WTC11 (cell line): ENCODE measurements around the gene TTLL11. TPM values are rescaled to one million over a fixed set of nuclear protein-coding genes. Genes with fewer than 3 reads are reported as not detected.

Experiments
- ATAC-seq: fragments of 200-7000 bp; cut with Tn5 transposase; 2 replicates; pipeline ENCODE4 v1.10.0; 2021; ENCODE audit warnings: mild to moderate bottlenecking, moderate library complexity
- CTCF ChIA-PET: fragments of 300-600 bp; sonication (Branson Sonifier 250); formaldehyde crosslinking; loops from one replicate; lab custom pipeline; 2021; ENCODE audit warnings: antibody characterized with exemption; lab: Charles Lee
- POLR2A ChIA-PET: fragments of 350-600 bp; sonication (Branson Sonifier 250); formaldehyde crosslinking; loops from one replicate; lab custom pipeline; 2021; ENCODE audit warnings: antibody characterized with exemption; lab: Charles Lee
- DNase-seq: peaks from one replicate; pipeline ENCODE4 v3.0.0; 2021; ENCODE audit warnings: low spot score
- H3K27ac Mint-ChIP-seq: 2 replicates; pipeline ENCODE4 v1.8.0; 2021; ENCODE audit warnings: mixed read lengths
- H3K27me3 Mint-ChIP-seq: 2 replicates; pipeline ENCODE4 v1.8.0; 2021; ENCODE audit warnings: low read depth, mild to moderate bottlenecking, moderate library complexity, mixed read lengths
- H3K36me3 Mint-ChIP-seq: 2 replicates; pipeline ENCODE4 v1.8.0; 2021; ENCODE audit warnings: mixed read lengths
- H3K4me1 Mint-ChIP-seq: 2 replicates; pipeline ENCODE4 v1.8.0; 2022; ENCODE audit warnings: mixed read lengths
- H3K4me3 Mint-ChIP-seq: 2 replicates; pipeline ENCODE4 v1.8.0; 2021; ENCODE audit warnings: mild to moderate bottlenecking, moderate library complexity, mixed read lengths
- H3K9me3 Mint-ChIP-seq: 2 replicates; pipeline ENCODE4 v1.8.0; 2021; ENCODE audit warnings: mixed read lengths
- ARID4B ChIP-seq: sonication (generic); formaldehyde crosslinking; IDR thresholded peaks from 2 replicates; pipeline ENCODE4 v1.8.0; 2023; ENCODE audit warnings: missing genetic modification reagents, mild to moderate bottlenecking, borderline replicate concordance
- ATF1 ChIP-seq: sonication (generic); formaldehyde crosslinking; IDR thresholded peaks from 2 replicates; pipeline ENCODE4 v1.8.1; 2023; ENCODE audit warnings: mild to moderate bottlenecking, moderate library complexity, missing genetic modification reagents
- CTCF ChIP-seq: fragments of 200-600 bp; IDR thresholded peaks from 2 replicates; pipeline ENCODE4 v1.8.0; 2022; ENCODE audit warnings: antibody characterized with exemption
- E2F1 ChIP-seq: sonication (generic); formaldehyde crosslinking; IDR thresholded peaks from 2 replicates; pipeline ENCODE4 v1.8.0; 2022; ENCODE audit warnings: mild to moderate bottlenecking, missing genetic modification reagents
- ETV6 ChIP-seq: sonication (generic); formaldehyde crosslinking; IDR thresholded peaks from 2 replicates; pipeline ENCODE4 v1.8.1; 2022; ENCODE audit warnings: mild to moderate bottlenecking, missing genetic modification reagents
- IRF1 ChIP-seq: sonication (generic); formaldehyde crosslinking; IDR thresholded peaks from 2 replicates; pipeline ENCODE4 v1.8.0; 2023; ENCODE audit warnings: missing genetic modification reagents
- PRRX2 ChIP-seq: fragments of 250-450 bp; sonication (Bioruptor Pico); IDR thresholded peaks from 2 replicates; pipeline ENCODE4 v1.8.0; 2021; ENCODE audit warnings: mild to moderate bottlenecking
- SMAD3 ChIP-seq: sonication (generic); formaldehyde crosslinking; IDR thresholded peaks from 2 replicates; pipeline ENCODE4 v1.8.0; 2022; ENCODE audit warnings: missing genetic modification reagents, mild to moderate bottlenecking, borderline replicate concordance
- TP53 ChIP-seq: sonication (generic); formaldehyde crosslinking; IDR thresholded peaks from 2 replicates; pipeline ENCODE4 v1.8.1; 2023; ENCODE audit warnings: mild to moderate bottlenecking, missing genetic modification reagents
- ZNF232 ChIP-seq: sonication (generic); formaldehyde crosslinking; IDR thresholded peaks from 2 replicates; pipeline ENCODE4 v1.8.0; 2022; ENCODE audit warnings: mild to moderate bottlenecking, missing genetic modification reagents
- total RNA-seq: library from RNA; stranded (reverse); gene quantifications from 3 replicates; pipeline ENCODE4 v1.2.3, GENCODE V29; 2021

The TTLL11 gene
- total RNA-seq, 1 experiment from 2014 or later, result 1.1 TPM

- no peak overlapping the region for H3K4me3 Mint-ChIP-seq
- peak; percentile 97 for ATAC-seq
Measured at GRCh38 chr9:121929893-121930875, 162.9 kb downstream of the TTLL11 start.

GRCh38 chr9:121927636-121928035 is 165.5 kb downstream of the TTLL11 start:
- CTCF ChIA-PET, result no interaction called here

More at GRCh38 chr9:121929893-121930875, 162.9 kb downstream of the TTLL11 start:
- H3K27me3 Mint-ChIP-seq, result no peaks in the 10 kb centered on the region; the same call in 1 of the 2 replicates
- TF ChIP-seq ETV6 (CRISPR knock-in tag) (no peak), CTCF (peak; percentile 32)
- ChIA-PET POLR2A (interaction anchor here (0.8 kb wide), 1 partner anchor 8 kb away, joined by 3 read pairs; no protein-coding TSS in a partner anchor), CTCF (interaction anchor here (0.5 to 2.2 kb wide), 98 partner anchors 8 to 427 kb away, joined by 3 to 44 read pairs (median 5); no protein-coding TSS in a partner anchor)
- peaks cover 5% of the 10 kb centered on the region for H3K4me1 Mint-ChIP-seq
- H3K27ac Mint-ChIP-seq, result no peak overlapping the region
- no peaks in the 10 kb centered on the region for H3K9me3 Mint-ChIP-seq
- peak; percentile 79 for DNase-seq
- no peaks in the 10 kb centered on the region for H3K36me3 Mint-ChIP-seq

More at GRCh38 chr9:121927636-121928035, 165.5 kb downstream of the TTLL11 start:
- no peak for TF ChIP-seq ZNF232
- TF ChIP-seq TP53 (CRISPR knock-in tag), result no peak
- TF ChIP-seq E2F1 (CRISPR knock-in tag), result no peak
- no peak for TF ChIP-seq ATF1
- TF ChIP-seq SMAD3 (CRISPR knock-in tag), result no peak
- TF ChIP-seq IRF1, result no peak
- no peak for TF ChIP-seq PRRX2
- TF ChIP-seq ARID4B (CRISPR knock-in tag), result no peak
- Mint-ChIP-seq H3K4me3 (no peak overlapping the region), H3K4me1 (peaks cover 5% of the 10 kb centered on the region), H3K27ac (no peak overlapping the region), H3K36me3 (no peaks in the 10 kb centered on the region), H3K27me3 (no peaks in the 10 kb centered on the region), H3K9me3 (no peaks in the 10 kb centered on the region)
- ATAC-seq, result no peak
- POLR2A ChIA-PET, result interaction anchor here (0.7 kb wide), 1 partner anchor 51 kb away, joined by 6 read pairs; no protein-coding TSS in a partner anchor
- no peak for DNase-seq
